ENCODE results near the gene MBOAT7.

GRCh38 chr19:54128796-54129616 is 60.4 kb downstream of the MBOAT7 start:
- no peak for TF ChIP-seq POLR2A (IDR thresholded peaks at IDR 0.05; ENCODE audit: low read depth, low read length)
- no peak for TF ChIP-seq MAFK (IDR thresholded peaks at IDR 0.05; ENCODE audit: low read depth, low read length)
- no peak for TF ChIP-seq CTCF (conservative IDR thresholded peaks at IDR 0.05; ENCODE audit: low read depth, low read length)
- no peak for TF ChIP-seq SMC3 (IDR thresholded peaks at IDR 0.05; ENCODE audit: low read depth, low read length)
- no peak for TF ChIP-seq CEBPB (IDR thresholded peaks at IDR 0.05; ENCODE audit: low read depth, low read length)
- TF ChIP-seq BHLHE40 (IDR thresholded peaks at IDR 0.05; ENCODE audit: low read depth, low read length), result no peak
- no peak for TF ChIP-seq USF2 (IDR thresholded peaks at IDR 0.05; ENCODE audit: low read depth, low read length)
- no peak for TF ChIP-seq RAD21 (IDR thresholded peaks at IDR 0.05; ENCODE audit: low read length)

Data from IMR-90 (cell line).